GM21529 (cell line): Measurements from ENCODE around the gene IQCK.

Source experiments
- ATAC-seq: cut with Tn5 transposase; IDR thresholded peaks from one replicate; pipeline ENCODE4 v1.9.1; 2021; ENCODE audit not compliant: unreplicated experiment

Gene IQCK

GRCh38 chr16:19854543-19854876 is 136.4 kb downstream of the IQCK start:
- ATAC-seq = no peak

DNA sequence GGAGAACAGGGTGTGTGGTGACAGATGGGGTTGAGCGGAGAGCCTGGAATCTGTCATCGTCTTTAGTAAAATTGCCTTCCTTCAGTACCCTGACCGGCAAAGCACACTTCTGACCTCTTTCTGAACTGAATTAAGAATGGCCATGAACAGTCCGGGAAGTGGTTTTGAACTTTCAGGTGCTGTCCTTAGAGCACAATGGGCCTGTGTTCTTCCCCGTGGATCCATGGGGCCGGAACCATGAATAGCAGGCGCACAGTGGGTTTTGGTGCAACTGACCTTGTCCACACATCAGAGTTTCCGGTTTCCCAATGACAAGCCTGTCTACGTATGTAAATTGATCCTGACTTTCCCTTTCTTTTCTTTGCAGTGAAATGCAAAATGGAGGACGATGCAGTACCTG is 138.0 kb downstream of the IQCK start:
- ATAC-seq = no peak

GRCh38 chr16:19857593-19858339 is 139.7 kb downstream of the IQCK start:
- no peak for ATAC-seq

DNA sequence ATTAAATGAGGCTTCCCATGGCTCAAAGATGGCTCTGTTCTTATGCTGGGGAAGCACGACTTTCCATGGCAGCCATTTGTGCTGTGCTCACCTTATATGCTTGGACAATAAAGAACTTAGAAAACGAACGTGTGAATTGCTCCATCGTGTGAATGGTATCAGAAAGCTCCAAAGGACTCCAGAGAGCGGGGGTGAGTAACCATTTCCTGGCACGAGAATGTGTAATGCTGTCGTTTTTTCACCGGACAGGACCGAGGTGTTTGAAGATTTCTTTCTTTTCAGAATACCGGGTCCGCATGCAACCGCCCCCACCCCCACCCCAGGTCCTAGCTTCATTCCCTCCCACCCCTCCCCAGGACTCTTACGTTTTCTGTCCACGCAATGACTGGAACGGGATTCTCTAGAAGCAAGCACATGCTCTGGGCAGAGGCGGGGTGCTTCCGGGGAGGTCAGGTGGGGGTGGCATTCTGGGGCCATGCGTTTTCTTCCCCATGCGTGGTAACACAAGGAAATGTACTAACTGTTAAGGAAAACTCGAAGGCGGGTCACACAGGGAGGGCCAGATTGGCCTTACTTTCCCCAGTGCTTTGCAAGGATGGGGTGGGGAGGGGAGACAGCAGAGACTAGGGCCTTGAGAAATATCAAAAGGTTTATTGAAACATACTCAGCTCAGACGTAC is 140.4 kb downstream of the IQCK start:
- no peak for ATAC-seq

DNA sequence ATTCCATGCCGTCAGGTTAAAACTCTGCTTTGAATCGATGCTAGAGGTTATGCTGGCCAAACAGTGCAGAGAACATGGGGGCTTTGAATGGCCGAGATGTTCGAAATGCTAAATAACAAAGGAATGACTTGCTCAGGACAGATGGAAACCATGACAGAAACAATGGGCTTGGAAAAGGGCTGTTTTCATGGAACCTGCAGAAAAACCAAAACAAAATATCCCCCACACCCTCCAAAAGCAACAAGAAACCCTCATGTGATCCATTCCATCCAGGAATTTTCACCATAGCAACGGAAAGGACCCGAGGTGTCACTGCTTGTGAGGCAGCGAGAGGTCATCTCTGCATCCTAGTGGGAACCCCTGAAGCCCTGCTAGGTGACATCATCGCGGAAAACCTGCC is 141.1 kb downstream of the IQCK start:
- ATAC-seq = no peak

- ATAC-seq = no peak
Observed at GRCh38 chr16:19859603-19860002, 141.5 kb downstream of the IQCK start.

DNA sequence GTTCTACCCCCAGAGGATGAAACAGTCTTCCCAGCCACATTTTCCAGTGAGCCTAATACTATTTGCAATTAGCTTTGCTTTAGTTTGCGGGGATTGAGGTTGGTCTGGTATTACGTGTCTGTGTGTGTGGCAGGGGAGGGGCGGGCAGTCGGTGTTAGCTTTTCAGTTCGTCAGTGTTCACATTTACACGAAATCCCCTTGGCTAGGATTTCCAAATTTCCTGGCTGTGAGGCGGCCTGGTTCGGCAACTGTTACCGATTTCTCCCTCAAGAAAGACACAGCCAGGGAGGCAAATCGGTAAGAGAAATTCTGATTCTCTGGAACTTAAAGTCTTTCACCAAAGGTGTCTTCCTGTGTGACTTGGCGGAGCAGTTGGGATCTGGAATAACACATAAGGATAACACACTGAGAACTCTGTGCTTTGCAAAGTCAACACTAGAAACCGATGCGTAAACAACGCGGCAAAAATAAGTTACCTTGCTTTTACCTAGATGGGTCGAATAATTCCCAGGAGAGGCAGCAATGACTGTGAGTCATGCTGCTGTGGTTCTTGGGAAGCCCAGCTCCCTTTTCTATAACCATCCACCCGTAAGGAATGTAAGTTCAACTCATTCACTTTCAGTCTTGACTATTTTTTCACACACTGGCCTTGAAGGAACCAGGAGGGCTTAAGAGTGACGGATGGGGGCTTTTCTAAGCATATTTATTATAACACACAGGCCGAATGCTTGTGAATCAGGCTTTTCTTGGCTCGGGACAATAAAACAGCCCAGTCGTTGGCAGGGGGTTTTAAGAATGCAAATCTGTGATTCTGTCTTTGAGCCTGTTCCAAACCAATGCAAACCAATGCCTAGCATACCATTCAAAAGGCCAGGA is 142.3 kb downstream of the IQCK start:
- ATAC-seq = no peak

DNA sequence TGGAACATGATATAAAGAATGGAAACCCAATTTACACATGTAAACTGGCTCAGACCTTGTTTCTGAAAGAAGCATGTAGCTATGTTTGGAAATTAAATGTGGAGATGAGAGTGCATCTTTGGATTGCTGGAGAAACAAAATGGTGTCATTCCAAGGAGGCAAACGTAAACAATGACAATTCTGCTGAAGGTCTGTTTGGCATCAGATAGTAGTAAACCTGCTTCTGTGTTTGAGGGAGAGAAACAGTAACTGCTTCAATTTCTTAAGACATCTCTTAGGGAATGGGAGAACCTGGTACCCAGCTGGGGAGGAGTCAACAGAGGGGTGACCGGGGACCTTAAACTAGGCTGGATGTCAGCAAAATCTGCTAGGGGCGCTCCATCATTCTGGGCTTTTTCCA is 143.1 kb downstream of the IQCK start:
- no peak for ATAC-seq

DNA sequence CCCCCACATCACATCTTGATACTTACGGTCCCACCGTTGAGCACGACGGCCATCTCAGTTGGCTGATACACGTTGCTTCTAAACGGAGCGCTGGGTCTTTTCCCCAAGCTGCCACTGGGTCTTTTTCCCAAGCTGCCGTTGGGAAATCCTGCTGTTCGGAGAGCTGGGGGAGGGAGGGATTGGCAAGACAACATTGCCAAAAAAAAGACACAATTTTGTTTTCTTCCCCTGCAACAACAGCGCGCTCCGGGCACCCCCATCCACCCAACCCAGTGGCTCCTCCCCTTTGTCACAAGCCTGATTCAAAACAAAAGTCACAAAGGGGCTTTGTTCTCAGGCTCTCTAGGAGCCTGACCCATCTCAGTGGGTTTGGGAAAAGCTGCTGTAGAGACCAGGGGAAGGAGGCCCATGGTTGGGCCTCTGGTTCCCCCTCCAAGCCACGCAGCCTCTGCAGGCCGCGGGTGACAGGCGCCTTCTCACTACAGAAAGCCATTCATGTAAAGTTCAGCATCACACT is 143.8 kb downstream of the IQCK start:
- ATAC-seq = no peak

GRCh38 chr16:19863990-19864389 is 145.9 kb downstream of the IQCK start:
- no peak for ATAC-seq

DNA sequence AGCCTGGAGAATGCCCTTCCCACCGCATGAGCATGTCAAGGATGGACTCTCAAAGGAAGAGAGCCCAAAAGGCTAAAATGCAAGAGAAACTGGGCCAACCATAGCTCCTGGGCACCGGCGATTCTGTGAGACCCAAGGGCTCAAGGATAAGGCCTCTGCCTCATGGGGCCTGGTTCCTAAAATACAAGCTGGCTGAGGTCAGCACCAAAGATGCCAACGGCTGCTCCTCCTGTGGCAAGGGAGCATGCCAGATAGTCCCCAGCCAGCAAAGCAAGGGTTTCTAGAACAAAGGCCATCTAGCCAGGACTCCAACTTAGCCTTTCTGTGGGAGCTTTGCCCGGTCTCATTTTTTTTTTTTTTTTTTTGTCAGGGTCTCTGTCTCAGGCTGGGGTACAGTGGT is 146.5 kb downstream of the IQCK start:
- ATAC-seq = no peak

- no peak for ATAC-seq
Observed at GRCh38 chr16:19868421-19868820, 150.3 kb downstream of the IQCK start.

DNA sequence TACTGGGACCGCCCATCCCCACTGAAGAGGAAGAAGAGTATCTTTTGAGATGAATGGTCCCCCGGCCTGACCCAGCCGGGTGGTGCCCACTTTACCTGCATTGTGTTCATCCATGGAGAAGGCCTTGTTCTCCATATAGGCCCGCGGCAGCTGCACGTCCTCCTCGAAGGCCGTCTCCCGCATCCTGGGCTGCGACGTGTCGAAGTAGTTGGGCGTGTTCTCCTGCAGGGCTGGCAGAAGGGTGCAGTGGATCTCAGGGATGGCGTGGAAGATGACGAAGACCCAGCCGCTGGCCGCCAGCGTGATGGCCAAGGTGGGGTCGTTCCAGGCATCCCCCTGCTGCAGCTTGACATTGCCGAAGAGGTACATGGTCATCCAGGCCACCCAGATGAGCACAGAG is 153.7 kb downstream of the IQCK start:
- no peak for ATAC-seq

DNA sequence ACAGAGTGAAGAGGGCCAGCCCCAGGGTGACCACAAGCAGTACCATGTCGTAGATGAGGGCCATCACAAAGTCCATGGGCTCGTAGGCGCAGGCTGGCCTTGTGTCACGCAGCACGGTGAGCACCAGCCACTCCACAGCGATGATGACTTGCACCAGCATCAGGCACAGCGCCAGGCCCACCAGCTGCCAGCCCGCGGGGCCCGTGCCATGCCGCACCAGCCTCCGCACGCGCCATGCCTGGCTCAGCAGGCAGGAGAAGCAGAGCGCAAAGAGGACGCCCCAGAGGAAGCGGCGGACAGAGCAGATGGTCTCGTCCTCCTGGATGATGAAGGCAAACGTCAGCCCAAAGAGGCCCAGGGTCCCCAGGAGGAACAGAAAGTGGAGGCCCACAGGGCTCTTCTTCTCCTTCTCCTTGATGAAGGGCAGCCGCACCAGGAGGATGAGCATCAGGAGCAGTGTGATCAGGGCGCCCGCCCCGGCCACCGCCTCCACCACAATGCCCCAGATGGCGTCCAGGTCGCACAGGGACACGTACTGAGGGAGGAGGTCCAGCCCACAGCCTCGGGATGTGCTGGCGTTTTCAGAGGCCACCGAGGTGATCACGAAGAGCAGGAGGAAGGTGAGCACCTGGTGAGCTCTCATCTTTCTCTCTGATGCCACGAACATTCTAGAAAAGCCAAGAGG is 154.2 kb downstream of the IQCK start:
- no peak for ATAC-seq

DNA sequence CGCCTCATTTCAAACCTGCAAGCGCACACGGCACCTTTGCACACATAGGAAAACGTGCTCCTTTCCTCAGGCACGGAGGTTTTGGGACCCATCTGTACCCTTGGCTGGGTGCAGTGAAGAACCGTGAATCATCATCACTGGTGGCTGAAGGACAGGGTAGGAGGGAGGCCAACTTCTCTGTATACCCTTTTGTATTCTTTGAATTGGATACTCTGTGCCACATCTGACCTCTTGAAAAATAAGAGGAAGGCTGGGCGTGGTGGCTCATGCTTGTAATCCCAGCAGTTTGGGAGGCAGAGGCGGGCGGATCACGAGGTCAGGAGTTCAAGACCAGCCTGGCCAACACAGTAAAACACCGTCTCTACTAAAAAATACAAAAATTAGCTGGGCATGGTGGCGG is 154.9 kb downstream of the IQCK start:
- ATAC-seq = no peak

- no peak for ATAC-seq
Observed at GRCh38 chr16:19874026-19874425, 156.0 kb downstream of the IQCK start.

- no peak for ATAC-seq
Observed at GRCh38 chr16:19874851-19875546, 156.9 kb downstream of the IQCK start.

DNA sequence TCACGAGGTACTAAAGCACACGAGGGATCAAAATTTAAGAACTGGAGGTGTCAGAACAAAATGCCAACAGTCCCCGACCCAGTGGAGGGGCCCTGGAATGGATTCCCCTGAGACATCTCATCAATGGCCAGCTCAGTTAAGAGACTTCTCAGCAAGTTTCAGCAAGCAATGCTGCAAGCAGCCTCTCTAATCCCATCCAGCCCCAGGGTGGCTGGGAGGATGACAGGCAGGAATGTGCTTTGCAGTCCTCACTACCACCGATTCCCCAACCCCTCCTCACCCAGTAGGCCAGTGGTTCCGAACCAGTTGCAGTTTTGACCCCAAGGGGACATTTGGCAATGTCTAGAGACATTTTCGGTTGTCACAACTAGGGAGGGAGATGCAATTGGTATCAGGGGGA is 157.8 kb downstream of the IQCK start:
- no peak for ATAC-seq

DNA sequence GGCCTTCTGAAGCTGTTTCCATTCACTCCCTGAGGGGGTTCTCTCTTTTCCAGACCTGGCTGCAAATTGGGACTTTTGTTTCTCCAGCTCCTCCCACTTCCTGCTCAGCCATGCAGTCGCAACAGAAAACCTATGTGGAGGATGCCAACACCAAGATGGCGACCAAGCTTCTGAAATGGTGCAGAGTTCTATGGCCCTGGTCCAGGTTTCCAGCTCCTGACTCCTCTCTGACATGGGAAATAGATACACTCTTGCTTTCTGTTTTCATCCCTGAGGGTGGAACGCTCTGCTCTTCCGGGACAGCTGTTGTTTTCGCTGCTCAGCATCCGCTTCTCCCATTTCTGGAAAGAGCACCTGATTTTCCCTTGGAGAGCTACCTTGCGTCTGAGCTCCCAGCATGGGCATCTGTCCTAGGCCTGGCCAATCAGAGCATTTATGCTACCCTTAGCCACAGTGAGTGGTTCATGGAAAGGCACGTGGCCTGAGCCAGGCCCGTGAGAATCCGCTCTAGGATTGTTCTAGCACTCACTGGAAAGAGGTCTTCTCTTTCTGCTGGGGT is 158.5 kb downstream of the IQCK start:
- ATAC-seq = no peak

- ATAC-seq = no peak
Observed at GRCh38 chr16:19878757-19879156, 160.7 kb downstream of the IQCK start.
